ENCODE results near the gene PLCL1.
A peak's percentile ranks its signal among the peaks of the same experiment; 100 is the strongest.

The PLCL1 gene

DNA sequence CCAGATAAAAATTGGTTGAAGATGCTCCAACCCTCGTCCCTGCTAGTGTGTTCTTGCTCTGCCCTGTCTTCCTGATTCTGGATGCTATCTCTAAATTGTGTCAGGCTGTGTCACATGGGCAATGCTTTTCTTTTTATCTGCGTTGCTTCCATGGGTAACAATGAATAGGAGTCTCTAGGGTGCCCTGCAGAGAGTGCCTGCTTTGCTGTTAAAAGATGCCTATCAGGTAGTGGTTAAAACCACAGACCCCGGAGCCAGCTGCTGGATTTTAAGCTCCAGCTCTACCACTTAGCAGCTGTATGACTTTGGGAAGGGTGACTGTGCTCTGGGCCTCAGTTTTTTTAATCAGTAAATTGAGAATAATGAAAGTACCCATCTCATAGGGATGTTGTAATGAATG, 340.3 kb downstream of the PLCL1 start:
- no peak overlapping the region for H3K27ac Mint-ChIP-seq
- H3K4me1 Mint-ChIP-seq: peaks cover 6% of the 10 kb centered on the region
- H3K36me3 Mint-ChIP-seq: no peaks in the 10 kb centered on the region
- H3K4me3 Mint-ChIP-seq: no peak overlapping the region
- no peak for DNase-seq (ENCODE audit: low spot score in 2 of 2)
- ATAC-seq: peak; percentile 36
- H3K9me3 Mint-ChIP-seq: no peaks in the 10 kb centered on the region

DNA sequence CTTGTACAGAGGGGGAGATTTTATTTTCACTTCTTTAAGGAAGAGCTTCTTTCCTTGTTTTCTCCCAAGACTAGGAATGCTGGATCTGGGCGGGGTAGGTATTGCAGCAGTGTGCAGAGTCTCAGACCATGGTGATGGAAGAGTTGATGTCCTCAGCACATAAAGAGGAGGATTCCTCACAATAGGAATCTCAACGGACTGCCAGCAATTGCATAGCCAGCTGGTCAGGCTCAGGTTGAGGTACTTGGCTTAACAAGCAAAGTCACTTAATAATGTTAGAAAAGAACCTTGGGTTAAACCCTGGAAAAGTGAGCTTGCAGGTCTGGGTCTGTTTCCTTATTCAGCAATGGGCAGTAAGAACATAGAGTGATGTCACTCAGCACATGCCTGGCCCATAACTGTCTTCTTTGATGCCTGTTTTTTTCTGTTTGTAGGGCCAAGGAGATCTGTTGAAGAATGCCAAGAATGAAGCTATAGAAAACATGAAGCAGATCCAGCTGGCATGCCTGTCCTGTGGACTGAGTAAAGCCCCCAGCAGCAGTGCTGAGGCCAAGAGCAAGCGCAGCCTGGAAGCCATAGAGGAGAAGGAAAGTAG, 342.1 kb downstream of the PLCL1 start:
- Mint-ChIP-seq H3K36me3 (no peaks in the 10 kb centered on the region), H3K27ac (no peak overlapping the region), H3K4me3 (no peak overlapping the region), H3K9me3 (peaks cover 2% of the 10 kb centered on the region), H3K4me1 (peaks cover 6% of the 10 kb centered on the region)
- no peak for ATAC-seq
- DNase-seq (ENCODE audit: low spot score in 2 of 2): no peak

DNA sequence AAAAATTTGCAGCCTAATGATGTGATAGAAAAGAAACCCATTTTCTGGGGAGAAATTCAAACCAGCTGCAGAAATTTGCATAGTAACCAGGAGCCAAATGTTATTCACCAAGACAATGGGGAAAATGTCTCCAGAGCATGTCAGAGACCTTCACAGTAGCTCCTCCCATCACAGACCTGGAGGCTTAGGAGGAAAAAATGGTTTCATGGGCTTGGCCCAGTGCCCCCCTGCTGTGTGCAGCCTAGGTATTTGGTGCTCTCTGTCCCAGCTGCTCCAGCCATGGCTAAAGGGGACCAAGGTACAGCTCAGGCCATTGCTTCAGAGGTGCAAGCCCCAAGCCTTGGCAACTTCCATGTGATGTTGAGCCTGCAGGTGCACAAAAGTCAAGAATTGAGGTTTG, 352.9 kb downstream of the PLCL1 start:
- H3K9me3 Mint-ChIP-seq: peaks cover 2% of the 10 kb centered on the region
- H3K4me1 Mint-ChIP-seq: no peaks in the 10 kb centered on the region
- ATAC-seq: no peak
- no peak overlapping the region for H3K27ac Mint-ChIP-seq
- no peaks in the 10 kb centered on the region for H3K36me3 Mint-ChIP-seq
- no peak overlapping the region for H3K4me3 Mint-ChIP-seq
- no peak for DNase-seq (ENCODE audit: low spot score in 2 of 2)

DNA sequence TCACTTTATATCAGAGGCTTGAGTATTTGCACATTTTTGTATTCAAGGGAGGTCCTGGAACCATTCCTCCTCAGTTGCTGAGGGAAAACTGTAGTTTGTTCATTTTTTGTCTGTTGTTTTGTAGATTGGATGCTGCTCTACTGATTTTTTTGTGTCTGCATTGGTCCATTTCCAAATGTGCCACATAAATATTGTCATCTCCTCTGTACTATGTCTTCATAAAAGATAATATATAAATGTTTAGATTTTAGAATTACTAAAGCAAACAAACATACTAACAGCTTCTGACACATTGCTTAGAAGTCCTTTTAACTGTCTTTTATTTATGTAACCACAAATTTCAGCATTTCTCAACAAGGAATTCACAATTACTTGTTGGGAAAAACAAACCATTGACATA, 356.8 kb downstream of the PLCL1 start:
- H3K27ac Mint-ChIP-seq: no peak overlapping the region
- no peak for DNase-seq (ENCODE audit: low spot score in 2 of 2)
- no peaks in the 10 kb centered on the region for H3K36me3 Mint-ChIP-seq
- no peak for ATAC-seq
- no peaks in the 10 kb centered on the region for H3K4me1 Mint-ChIP-seq
- no peak overlapping the region for H3K4me3 Mint-ChIP-seq
- peaks cover 2% of the 10 kb centered on the region for H3K9me3 Mint-ChIP-seq

DNA sequence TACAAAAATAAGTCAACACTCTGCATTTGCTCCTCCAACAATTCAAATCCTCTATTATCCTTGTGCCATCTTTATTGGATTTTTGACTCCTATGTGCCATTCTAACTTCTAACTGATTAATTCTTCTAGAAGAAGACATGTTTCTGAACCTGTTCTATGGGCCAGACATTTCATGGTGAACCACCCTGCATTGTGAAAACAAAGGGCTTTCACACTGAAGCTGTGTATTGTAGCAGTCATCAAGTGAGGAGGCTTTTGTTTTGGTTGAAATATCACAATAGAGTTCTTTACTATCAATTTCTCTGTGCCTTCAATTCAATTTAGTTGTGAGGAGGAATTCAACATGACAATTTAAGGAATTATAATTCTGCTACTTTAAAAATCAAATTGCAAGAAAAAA, 357.9 kb downstream of the PLCL1 start:
- H3K9me3 Mint-ChIP-seq: no peaks in the 10 kb centered on the region
- H3K4me3 Mint-ChIP-seq: no peak overlapping the region
- no peaks in the 10 kb centered on the region for H3K4me1 Mint-ChIP-seq
- H3K36me3 Mint-ChIP-seq: no peaks in the 10 kb centered on the region
- DNase-seq (ENCODE audit: low spot score in 2 of 2) (no peak), ATAC-seq (no peak)
- no peak overlapping the region for H3K27ac Mint-ChIP-seq

DNA sequence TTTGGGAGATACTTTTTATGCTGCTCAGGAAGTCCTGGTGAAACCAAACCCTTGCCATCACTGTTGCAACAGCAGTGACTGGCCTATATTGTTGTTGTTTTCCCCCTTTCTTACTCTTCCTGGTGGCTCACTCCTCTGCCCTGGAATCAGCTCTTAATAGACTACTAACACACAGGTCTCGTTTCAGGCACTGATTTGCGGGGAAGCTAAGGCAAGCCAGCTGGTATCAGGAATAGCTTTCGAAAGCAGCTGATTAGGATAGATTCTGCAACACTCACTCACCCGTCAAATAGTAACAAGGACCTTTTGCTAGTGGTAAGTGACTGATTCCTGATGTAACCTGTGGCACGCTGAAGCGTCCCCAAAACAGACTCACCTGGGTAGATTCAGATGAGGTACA, 360.4 kb downstream of the PLCL1 start:
- Mint-ChIP-seq H3K4me1 (no peaks in the 10 kb centered on the region), H3K36me3 (no peaks in the 10 kb centered on the region), H3K9me3 (no peaks in the 10 kb centered on the region), H3K4me3 (no peak overlapping the region), H3K27ac (no peak overlapping the region)
- no peak for DNase-seq (ENCODE audit: low spot score in 2 of 2)
- ATAC-seq: no peak

DNA sequence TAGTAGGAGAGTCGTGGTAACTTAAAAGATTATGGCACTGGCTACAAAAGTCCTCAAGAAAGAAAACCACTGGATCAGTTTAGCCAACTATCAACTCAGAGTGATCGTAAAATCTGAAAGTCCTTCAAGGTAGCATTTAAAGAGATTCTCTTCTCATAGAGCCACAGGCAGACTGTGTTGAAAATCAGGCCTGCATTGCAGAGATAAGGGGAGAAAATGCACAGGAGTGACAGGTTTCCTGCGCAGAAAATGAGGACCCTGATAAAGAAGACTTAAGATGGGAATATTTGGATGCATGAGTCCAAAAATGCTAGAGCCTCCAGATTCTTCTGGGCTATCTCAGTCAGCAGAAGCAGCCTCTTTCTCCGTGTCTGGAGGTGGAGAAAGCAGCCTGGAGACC, 360.9 kb downstream of the PLCL1 start:
- no peak overlapping the region for H3K27ac Mint-ChIP-seq
- ATAC-seq (no peak), DNase-seq (ENCODE audit: low spot score in 2 of 2) (no peak)
- no peak overlapping the region for H3K4me3 Mint-ChIP-seq
- H3K36me3 Mint-ChIP-seq: no peaks in the 10 kb centered on the region
- H3K4me1 Mint-ChIP-seq: no peaks in the 10 kb centered on the region
- H3K9me3 Mint-ChIP-seq: no peaks in the 10 kb centered on the region

DNA sequence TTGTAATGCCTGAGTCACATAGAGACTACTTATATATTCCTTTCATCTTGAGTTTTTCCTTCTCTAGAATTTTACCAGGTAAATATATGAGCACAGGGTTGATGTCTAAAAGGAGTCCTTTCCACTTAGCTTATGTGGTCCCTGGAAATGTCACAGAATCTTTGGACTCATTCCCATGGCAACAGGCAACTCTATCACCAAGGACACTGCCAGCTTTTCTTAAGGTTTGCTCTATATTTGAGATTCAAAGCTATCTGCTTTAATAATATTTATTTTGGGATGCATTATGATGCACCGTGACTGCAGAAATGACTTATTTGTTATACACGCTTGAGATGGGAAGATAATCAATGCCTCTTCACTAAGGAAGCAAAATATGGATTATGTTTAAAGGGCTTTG, 363.0 kb downstream of the PLCL1 start:
- no peak for DNase-seq (ENCODE audit: low spot score in 2 of 2)
- Mint-ChIP-seq H3K4me3 (no peak overlapping the region), H3K27ac (no peak overlapping the region), H3K4me1 (no peaks in the 10 kb centered on the region), H3K9me3 (no peaks in the 10 kb centered on the region), H3K36me3 (no peaks in the 10 kb centered on the region)
- ATAC-seq: no peak

DNA sequence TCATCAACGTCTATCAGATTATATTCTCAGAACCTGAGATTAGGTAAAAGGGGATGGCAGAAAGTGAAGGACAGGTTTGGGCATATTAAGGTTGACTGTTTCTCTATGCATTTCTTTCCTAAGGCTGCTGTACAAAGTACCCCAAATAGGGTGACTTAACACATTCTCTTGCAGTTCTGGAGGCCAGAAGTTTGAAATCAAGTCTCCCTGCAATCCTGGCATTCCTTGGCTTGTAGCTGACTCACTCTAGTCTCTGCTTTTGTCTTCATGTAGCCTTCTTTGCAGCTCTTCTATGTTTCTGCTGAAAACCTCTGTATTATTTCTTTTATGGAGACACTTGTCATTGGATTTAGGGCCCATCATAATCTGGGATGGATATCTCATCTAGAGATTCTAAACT, 364.3 kb downstream of the PLCL1 start:
- no peaks in the 10 kb centered on the region for H3K9me3 Mint-ChIP-seq
- no peak overlapping the region for H3K27ac Mint-ChIP-seq
- H3K4me3 Mint-ChIP-seq: no peak overlapping the region
- no peaks in the 10 kb centered on the region for H3K36me3 Mint-ChIP-seq
- ATAC-seq (no peak), DNase-seq (ENCODE audit: low spot score in 2 of 2) (no peak)
- no peaks in the 10 kb centered on the region for H3K4me1 Mint-ChIP-seq

DNA sequence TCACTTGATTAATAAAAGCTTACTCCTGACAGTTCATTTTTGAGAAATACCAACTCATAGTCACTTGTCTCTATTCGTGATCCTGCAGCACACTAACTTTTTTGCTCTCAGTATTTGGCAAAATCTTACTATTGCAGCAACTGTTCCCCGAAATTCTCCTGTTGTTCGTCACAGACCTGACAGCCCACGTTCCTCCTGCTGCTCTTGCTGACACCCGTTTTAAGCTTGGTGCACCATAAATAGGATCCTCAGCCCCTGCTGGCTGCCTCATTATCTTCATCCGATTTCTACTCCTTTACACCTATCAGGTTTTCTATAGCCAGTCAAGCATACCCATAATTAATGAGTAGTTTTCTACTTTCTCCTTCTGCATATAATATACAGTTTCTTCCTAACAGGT, 368.8 kb downstream of the PLCL1 start:
- Mint-ChIP-seq H3K36me3 (no peaks in the 10 kb centered on the region), H3K4me1 (no peaks in the 10 kb centered on the region), H3K9me3 (peaks cover 5% of the 10 kb centered on the region), H3K4me3 (no peak overlapping the region), H3K27ac (no peak overlapping the region)
- ATAC-seq (no peak), DNase-seq (ENCODE audit: low spot score in 2 of 2) (no peak)

DNA sequence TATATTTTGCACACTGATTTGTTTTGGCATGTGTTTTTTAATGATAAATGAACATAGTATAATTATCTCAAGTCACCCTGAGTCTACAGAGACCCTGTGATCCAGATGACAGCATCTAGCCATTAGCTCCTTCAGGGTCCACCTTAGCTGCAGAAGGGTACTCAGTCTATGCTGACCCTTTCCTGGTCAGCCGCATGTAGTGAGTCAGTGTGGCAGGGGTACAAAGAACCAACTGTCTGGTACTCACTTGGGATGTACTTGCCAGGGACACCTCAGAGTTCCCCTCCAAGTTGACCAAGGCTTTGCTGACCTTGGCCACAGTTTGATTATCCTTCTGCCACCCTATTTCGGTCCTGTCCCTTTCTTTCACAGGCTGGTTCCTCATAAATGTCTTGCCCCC, 369.5 kb downstream of the PLCL1 start:
- Mint-ChIP-seq H3K9me3 (peaks cover 6% of the 10 kb centered on the region), H3K4me1 (no peaks in the 10 kb centered on the region), H3K27ac (no peak overlapping the region), H3K4me3 (no peak overlapping the region), H3K36me3 (no peaks in the 10 kb centered on the region)
- DNase-seq (ENCODE audit: low spot score in 2 of 2): no peak
- ATAC-seq: peak; percentile 42

DNA sequence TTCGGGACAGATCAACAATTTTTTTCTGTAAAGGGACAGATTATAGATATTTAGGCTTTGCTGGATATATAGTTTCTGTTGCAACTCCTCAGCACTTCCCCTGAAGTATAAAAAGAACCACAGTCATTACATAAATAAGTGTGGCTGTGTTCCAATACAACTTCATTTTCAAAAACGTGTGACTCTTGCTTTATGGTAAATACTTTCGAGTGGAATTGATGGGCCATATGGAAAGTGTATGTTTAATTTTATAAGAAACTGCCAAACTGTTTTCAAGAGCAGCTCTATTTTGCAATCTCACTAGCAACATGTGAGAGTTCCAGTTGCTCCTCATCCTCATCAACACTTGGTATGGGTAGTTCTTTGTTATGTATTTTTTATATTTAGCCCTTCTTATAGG, 370.9 kb downstream of the PLCL1 start:
- Mint-ChIP-seq H3K4me3 (no peak overlapping the region), H3K36me3 (no peaks in the 10 kb centered on the region), H3K27ac (no peak overlapping the region), H3K9me3 (peaks cover 9% of the 10 kb centered on the region), H3K4me1 (no peaks in the 10 kb centered on the region)
- no peak for DNase-seq (ENCODE audit: low spot score in 2 of 2)
- no peak for ATAC-seq

DNA sequence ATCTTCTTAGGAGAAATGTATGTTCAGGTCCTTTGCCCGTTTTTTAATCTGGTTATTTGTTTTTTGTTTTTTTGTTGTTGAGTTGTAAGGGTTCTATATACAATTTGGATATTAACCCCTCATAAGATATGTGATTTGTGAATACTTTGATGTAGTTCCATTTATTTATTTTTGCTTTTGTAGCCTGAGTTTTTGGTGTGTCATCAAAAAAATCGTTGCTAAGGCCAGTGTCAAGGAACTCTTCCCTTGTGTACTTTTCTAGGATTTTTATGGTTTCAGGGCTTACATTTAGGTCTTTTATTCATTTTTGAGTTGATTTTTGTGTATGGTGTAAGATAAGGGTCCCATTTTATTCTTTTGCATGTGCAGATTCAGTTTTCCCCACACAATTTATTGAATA, 372.6 kb downstream of the PLCL1 start:
- Mint-ChIP-seq H3K36me3 (no peaks in the 10 kb centered on the region), H3K9me3 (peaks cover 9% of the 10 kb centered on the region), H3K27ac (no peak overlapping the region), H3K4me1 (no peaks in the 10 kb centered on the region), H3K4me3 (no peak overlapping the region)
- DNase-seq (ENCODE audit: low spot score in 2 of 2): no peak
- no peak for ATAC-seq

DNA sequence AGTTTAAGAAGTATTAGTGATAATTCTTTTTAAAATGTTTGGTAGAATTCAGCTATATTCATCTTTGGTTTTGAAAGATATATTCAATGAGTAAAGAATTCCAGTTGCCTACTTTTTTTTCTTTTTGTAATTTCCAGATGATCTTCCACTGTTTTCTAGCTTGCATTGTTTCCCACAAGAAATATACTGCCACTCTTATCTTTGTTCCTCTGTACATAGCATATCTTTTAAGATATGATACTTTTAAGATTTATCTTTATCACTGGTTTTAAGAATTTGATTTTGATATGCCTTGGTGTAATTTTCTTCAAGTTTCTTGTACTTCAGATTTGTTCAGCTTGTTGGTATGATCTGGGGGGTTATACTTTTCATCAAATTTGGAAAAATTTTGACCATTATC, 374.4 kb downstream of the PLCL1 start:
- ATAC-seq: no peak
- Mint-ChIP-seq H3K4me3 (no peak overlapping the region), H3K36me3 (no peaks in the 10 kb centered on the region), H3K4me1 (no peaks in the 10 kb centered on the region), H3K27ac (no peak overlapping the region), H3K9me3 (peaks cover 9% of the 10 kb centered on the region)
- DNase-seq (ENCODE audit: low spot score in 2 of 2): no peak

DNA sequence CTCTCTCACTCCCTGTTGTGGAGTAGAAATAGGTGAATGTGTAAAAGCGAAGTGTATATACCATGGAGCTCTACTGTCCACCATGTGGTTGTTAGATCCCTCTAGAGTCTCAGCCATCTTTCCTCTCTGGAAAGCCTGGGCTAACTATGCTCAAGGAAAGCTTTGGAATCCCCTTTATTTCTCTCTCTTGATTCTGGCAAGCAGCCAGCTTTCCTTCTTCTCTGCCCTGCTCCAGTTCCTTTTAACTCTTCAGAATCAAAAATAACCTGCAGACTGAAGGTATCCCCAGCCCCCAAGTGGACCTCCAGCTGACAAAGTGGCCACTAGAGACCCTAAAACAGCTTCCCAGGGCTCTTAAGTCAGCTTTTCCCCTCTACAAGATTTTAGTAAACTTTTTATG, 381.9 kb downstream of the PLCL1 start:
- ATAC-seq: no peak
- no peaks in the 10 kb centered on the region for H3K36me3 Mint-ChIP-seq
- H3K4me3 Mint-ChIP-seq: no peak overlapping the region

DNA sequence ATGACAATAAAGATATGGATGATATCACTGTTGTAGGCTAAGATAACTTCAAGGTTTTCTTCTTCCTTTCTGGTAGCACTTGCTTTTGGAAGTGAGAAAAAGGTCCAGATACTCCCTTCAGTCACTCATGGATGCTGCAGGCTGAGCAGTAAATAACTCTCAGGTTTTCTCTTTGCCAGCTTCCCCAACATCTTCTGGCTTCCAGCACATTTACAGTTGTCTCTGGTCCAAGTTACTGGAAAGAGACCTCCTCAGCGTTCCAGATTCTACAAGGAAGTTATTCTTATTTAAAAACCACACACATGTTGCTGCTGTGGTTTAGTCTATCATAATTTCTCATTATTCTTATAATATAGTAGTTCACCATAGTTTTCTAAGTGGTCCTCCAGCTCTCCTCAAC, 383.4 kb downstream of the PLCL1 start:
- no peak overlapping the region for H3K27ac Mint-ChIP-seq
- ATAC-seq (no peak), DNase-seq (ENCODE audit: low spot score in 2 of 2) (no peak)
- H3K36me3 Mint-ChIP-seq: no peaks in the 10 kb centered on the region
- no peak overlapping the region for H3K4me3 Mint-ChIP-seq
- no peaks in the 10 kb centered on the region for H3K4me1 Mint-ChIP-seq
- H3K9me3 Mint-ChIP-seq: no peaks in the 10 kb centered on the region

More for the DNA sequence above, 381.9 kb downstream of the PLCL1 start:
- no peaks in the 10 kb centered on the region for H3K4me1 Mint-ChIP-seq
- DNase-seq (ENCODE audit: low spot score in 2 of 2): no peak
- no peaks in the 10 kb centered on the region for H3K9me3 Mint-ChIP-seq
- no peak overlapping the region for H3K27ac Mint-ChIP-seq

DNA sequence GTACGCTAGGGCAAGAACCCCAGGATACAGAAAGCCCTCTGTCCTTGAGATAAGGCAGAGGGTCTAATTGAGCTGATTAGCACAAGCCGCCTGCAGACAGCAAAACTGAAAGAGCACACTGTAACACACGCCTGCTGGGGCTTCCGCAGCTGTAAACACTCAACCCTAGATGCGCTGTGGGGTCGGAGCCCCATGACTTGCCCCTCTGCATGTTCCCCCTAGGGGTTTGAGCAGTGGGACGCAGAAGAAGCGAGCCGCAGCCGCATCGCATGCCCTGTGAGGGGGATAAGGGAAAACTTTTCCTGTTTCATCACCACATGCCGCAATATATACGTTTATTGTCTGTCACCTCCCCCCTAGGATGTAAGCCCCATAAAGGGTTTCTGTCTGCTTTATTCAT, 384.6 kb downstream of the PLCL1 start:
- ATAC-seq: no peak
- H3K9me3 Mint-ChIP-seq: no peaks in the 10 kb centered on the region
- no peak overlapping the region for H3K27ac Mint-ChIP-seq
- no peaks in the 10 kb centered on the region for H3K4me1 Mint-ChIP-seq
- H3K4me3 Mint-ChIP-seq: no peak overlapping the region
- no peaks in the 10 kb centered on the region for H3K36me3 Mint-ChIP-seq
- no peak for DNase-seq (ENCODE audit: low spot score in 2 of 2)

Data from stimulated activated effector memory CD8-positive, alpha-beta T cell treated with anti-CD3 and anti-CD28 coated beads, Interleukin-12 subunit alpha, Interleukin-12 subunit beta, amount 100 ng/mL, for 72 hours (primary cell).